T-helper 1 cell treated with Interleukin-12 subunit alpha and Interleukin-12 subunit beta and Interleukin-4 antibody, amounts not matched to agents 30 ng/mL and 1 ng/mL, for 36 hours (primary cell): Measurements from ENCODE around the gene PCSK9. TPM values are rescaled to one million over a fixed set of nuclear protein-coding genes. Genes with fewer than 3 reads are reported as not detected.
"Not testable (repeated sequence)": the region's sequence is repeated elsewhere in the genome, so short reads cannot be mapped to it uniquely, and the experiment has no call there.

Experiments
- intact Hi-C: fragments of 100-400 bp; cut with micrococcal nuclease; formaldehyde crosslinking; loops from one replicate; pipeline ENCODE4 v1.15.1; 2024
- total RNA-seq: library from RNA; stranded (reverse); gene quantifications from 2 replicates; pipeline ENCODE4 v1.2.3, GENCODE V29; 2022

The PCSK9 gene
- total RNA-seq, 1 donor from 2014 or later: not detected

DNA sequence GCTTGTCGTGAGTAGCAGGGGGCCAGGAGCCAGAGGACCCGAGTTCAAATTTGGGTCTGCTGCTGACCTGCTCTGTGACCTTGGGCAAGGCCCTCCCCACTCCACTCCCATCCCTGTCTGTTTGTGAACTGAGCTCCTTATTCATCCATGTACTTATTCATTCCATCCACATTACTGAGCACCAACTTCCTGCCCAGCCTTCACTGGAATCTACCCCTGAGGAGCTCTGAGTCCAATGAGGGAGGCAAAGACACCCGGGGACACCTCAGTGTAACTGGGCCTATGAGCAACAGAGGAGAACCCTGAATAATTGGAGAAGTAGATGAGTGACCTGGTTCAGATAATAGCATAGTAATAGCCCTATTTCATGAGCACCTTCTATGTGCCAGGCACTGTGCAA is 31.7 kb upstream of the PCSK9 start:
- intact Hi-C loops: no loop called here

DNA sequence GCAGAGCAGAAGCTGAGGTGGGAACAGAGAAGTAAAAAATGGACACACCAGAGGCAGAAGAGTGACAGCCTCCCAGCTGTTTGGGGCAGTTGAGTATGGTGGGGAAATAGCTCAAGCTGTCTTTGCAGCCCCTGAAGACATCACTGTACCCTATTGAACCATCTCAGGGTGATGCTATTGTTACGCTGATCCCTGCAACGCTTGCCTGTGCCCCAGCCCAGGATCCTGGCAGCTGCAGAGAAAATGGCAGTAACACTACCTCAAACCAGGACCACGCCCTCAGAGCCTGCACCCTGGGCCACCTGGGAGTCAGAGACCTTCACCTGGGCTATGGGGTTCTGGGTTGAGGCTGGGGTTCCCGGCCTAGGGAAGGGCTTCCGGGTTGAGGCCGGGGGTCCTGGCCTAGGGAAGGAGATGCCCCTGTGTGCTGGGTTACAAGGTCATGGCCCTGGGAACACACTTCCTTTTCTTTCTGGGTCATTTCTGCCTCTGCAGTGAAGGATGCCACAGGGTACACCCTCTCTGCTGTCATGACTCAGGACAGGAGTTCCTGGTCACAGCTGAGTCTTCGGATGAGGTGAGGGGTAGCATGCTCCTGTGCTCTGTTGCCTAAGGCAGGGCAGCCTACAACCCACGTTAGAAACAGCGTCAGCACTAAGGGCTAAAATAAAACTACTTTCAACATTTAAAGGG is 29.0 kb upstream of the PCSK9 start:
- intact Hi-C loops: no loop called here

DNA sequence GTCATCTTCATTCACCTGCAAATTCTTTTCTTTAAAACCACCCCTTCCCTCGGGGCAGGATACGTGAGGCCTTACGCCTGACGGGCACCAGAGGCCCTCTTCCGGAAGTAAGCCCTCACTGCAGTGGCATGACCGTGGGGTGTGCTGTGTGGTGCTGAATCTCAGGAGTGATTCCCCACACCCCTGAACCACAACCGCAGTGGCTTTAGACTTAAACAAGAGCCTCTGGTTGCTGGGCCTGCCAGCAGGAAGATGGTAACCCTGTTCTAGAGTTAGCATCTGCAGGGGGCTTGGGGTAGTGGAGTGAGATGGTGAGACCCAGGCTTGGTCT is 28.5 kb upstream of the PCSK9 start:
- intact Hi-C loops: no loop called here

DNA sequence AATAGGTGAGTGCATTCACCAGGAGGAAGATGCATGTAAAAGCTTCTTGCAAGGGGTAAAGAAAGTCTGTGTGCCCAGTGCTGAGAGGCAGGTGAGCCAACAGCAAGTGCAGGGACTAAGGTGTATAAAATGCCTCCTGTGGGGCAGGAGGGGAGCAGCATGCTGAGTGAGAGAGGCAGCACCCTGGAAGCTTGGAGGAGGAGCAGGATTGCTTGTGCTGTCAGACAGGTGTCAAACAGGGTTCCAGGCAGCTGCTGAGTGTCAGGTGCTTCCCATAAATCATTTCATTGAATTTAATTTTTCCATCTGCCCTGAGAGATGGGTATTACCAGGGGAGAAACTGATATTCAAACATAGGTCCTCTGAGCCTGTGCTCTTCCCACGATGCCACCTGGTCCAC is 26.7 kb upstream of the PCSK9 start:
- intact Hi-C loops: no loop called here

DNA sequence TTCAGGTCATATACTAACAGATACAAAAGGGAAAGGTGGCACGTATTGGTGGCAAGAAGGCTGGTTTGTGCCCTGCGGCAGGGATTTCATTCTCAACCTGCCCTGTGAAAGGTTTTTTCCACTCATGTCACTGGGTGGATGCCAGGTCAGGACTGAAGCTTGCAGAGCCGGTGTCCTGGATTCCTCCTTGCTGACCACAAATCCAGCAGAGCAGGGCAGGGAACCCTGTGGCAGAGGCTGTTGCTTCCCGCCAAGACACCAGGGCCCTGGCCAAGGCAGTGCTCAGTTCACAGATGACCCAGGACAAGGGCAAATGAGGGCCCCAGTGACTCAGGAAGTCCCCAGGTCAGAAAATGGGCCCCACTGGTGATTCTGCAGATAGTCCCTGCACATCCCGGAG is 24.2 kb upstream of the PCSK9 start:
- intact Hi-C loops: no loop called here

DNA sequence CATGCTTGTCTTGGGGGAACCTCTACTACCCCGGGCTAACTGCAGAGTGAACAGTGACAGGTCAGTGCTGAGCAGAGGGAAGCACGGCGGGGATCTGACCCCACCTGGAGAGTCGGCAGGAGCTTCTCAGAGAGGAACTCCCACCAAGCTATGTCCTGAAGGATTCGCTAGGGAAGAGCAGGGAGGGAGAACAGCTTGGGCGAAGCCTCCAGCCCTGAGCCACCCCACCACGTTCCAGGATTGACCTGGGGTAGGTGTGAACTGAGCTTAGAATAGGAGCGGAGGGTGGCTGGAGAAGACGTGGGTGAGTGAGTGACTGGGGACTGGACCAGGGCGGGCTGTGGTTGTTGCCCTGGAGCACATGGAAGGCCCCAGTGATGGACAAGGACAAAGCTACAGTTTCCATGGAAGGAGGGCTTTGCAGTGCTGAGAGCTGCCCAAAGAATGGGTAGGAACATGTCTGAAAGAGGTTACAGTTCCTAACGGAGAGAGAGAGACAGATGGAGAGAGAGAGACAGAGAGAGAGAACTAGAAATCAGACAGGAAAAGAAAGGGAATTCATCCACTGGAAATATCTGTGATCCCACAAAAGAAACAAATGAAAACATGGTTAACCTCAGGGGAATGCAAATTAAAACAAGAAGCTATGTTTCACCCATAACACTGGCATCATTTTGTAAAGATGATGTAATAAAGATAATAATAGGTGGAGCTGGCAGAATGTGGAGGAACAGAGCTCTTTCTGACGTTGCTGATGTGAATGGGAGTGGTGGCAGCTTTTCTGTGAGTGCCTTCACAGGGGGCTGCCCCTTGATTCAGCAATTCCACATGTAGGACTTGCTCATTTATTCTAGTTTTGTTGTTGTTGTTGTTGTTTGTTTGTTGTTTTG is 23.4 kb upstream of the PCSK9 start:
- intact Hi-C loops: no loop called here

DNA sequence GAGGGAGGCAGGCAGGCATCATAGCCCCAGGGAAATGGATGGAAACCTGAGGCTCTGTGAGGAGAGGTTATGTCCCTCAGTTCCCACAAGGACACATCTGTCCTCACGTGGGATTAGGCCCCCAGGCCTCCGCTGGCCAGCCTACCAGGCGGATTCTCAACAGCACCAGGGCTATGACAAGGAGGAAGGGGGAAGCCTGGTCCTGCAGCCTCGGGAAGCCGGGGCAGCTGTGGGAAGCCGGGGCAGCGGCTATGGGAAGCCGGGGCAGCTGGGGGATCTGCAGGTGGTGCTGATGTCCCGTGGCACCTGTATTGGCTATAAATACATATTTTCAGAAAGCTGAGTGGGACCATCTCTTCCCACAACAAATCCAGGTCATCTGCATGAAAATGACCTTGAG is 21.0 kb upstream of the PCSK9 start:
- intact Hi-C loops: no loop called here

DNA sequence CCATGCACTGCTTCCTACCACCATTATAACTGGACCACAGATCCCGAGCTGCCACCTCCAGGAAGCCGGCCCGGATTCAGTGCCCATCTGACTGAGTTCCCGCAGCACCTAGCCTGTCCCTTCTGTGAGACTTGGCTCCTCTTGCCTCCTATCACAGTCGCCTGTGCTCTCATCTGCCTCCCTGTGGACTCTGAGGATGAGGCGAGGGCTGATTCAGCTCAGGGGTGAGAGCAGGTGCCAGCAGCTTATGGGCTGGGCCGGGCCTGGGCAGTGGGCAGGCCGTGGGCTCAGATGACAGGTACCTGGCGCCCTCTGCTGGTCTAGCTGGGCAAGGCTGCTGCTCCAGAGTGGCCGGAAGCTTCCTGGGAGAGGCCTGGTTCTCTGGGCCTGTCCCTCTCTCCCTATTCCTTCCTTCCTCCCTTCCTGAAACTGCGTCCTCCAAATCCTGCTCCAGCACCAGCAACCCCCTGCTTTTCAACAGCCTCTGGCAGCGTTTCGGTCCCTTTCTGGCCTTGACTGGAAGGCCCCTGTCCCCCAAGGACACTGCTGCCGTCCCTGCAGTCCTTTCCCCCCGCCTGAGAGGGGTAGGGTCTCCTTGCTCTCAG is 17.3 kb upstream of the PCSK9 start:
- intact Hi-C loops: loop anchor here (1.0 to 5.0 kb wide), 3 partner anchors 72 to 1825 kb away; partner anchors contain the start of gene CPT2

DNA sequence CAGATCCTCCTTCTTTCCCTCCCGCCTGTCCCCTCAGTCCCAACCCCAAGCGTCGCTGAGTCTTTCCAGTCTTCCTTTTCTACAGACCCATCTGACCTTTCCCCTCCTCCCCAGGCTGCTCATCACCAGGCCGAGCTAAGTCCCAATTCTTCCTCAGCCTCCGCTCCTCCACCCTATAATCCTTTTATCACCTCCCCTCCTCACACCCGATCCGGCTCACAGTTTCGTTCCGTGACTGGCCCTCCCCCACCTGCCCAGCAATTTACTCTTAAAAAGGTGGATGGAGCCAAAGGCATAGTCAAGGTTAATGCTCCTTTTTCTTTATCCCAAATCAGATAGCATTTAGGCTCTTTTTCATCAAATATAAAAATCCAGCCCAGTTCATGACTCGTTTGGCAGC is 15.2 kb upstream of the PCSK9 start:
- intact Hi-C loops: loop anchor here (5.0 kb wide), 1 partner anchor 1827 kb away; the partner anchor contains the start of gene CPT2

DNA sequence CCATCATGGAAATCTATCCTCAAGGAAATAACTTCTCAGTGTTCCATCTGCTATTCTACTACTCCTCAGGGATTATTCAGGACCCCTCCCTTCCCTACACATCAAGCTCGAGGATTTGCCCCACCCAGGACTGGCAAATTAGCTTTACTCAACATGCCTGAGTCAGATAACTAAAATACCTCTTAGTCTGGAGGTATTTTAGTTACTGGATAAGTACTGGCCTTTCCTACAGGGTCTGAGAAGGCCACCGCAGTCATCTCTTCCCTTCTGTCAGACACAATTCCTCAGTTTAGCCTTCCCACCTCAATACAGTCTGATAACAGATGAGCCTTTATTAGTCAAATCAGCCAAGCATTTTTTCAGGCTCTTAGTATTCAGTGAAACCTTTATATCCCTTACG is 12.7 kb upstream of the PCSK9 start:
- intact Hi-C loops: not testable (repeated sequence)

DNA sequence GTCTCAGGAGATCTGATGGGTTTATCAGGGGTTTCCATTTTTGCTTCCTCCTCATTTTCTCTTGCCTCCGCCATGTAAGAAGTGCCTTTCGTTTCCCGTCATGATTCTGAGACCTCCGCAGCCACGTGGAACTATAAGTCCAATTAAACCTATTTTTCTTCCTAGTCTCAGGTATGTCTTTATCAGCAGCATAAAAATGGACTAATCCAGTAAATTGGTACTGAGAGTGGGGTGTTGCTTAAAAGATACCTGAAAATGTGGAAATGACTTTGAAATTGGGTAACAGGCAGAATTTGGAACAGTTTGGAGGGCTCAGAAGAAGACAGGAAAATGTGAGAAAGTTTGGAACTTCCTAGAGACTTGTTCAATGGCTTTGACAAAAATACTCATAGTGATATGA is 8.2 kb upstream of the PCSK9 start:
- intact Hi-C loops: not testable (repeated sequence)

DNA sequence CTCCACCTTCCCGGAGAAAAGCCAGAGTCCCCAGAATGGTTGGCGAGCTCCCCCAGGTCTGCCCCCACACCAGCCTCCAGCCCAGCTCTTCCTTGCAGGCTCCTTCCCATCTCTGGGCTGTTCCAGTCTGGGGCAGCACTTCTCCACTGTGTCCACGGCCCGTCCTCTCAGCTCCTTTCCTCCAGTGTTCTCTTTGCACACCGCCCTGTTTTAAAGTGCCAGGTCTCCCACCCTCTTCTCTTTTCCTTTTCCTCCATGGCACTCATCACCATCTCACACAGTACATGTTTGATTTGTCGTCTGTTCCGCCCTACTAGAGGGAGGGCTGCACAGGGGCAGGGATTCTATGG is 6.1 kb upstream of the PCSK9 start:
- intact Hi-C loops: no loop called here

DNA sequence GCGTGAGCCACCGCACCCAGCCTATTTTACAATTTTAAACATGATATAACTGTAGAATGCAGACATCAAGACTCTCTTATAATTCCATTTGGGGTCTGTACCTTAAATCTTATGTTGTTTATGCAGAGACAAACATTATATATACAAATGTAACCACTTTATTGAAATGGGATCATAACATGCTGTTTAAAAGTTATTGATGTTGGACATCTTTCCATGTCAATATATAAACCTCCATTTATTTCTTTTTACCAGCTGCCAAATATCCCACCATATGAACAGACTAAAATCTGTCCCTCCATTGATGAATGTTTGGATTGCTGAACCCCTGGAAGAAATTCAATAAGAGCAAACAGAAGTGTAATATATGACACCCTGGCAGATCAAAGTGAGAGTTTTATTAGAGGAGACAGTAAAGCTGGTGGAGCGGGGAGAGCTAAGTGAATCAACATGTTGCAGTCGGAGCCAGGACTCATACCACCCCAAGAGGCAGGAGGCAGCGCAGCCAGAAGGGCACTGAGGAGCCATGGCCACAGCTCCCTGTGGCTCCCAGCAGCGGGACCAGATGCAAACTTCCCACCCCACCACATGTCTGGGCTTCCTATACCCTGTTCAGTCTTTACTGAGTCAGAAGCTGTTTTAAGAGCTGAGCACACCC is 4.7 kb upstream of the PCSK9 start:
- intact Hi-C loops: no loop called here

DNA sequence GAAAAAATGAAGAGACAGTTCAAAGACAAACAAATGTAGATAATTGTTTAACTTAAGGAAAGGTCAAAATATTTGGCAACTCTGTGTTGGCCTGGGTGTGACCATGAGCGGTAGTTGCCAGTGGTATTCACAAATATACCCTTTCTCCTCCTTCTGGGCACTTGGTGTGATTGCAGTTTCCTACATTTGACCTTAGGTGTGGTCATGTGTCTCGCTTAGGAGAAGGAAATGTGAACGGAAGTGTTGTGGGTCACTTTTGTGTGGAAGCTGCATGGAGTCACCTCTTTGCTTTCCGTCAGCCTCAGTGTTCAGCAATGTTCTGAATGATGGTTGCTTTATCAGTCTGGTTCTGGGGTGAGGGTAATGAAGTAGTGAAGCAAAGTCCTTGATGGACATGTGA is 3.4 kb upstream of the PCSK9 start:
- intact Hi-C loops: no loop called here

DNA sequence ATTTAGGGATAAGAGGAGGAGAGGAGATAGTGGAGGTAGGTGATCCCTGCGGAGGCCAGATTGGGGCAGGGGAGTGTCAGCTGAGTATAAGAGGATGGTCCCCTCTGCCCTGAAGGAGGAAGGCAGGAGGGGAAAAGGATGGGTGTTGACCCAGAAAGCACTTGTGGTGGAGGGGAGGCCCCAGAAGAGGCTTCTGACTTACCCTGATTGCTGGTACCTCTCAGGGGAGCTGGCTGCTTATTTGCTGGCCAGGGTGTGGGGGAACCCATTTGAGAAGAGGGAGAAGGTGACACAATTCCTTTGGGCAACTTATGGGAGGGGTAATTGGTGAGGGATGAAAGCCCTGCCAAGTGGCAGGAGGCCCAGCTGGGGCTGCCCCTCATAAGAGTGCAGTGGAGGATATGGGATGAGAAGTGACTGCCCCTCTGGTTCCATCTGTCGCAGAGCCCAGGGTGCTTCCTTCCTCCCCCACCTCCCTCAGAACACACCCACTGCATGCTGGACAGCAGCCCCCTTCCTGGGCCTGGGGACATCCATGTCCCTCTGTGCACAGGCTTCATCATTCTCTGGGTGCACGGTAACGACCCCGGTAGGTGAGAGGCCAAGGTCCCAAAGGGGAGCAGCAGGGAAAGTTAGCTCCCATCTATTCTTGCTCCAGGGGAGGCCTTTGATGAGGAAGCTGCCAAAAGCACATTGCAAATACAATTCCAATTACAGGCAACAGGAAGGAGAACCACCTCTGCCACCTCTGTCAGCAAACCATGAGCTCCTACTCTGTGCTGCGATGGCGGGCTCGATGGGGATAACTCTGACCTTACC is 1.4 kb upstream of the PCSK9 start:
- intact Hi-C loops: no loop called here

DNA sequence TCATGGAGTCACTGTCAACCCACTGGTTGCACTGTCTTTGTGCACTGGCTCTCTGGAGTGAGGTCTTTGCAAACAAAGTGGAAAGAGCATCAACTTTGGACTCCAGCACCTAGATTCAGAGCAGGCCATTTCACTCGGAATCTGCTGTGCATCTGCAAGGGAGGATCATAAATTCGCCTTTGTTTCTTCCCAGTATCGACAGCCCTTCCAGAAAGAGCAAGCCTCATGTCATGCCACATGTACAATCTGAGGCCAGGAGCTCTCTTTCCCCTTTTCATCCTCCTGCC is 853 bp upstream of the PCSK9 start:
- intact Hi-C loops: no loop called here

DNA sequence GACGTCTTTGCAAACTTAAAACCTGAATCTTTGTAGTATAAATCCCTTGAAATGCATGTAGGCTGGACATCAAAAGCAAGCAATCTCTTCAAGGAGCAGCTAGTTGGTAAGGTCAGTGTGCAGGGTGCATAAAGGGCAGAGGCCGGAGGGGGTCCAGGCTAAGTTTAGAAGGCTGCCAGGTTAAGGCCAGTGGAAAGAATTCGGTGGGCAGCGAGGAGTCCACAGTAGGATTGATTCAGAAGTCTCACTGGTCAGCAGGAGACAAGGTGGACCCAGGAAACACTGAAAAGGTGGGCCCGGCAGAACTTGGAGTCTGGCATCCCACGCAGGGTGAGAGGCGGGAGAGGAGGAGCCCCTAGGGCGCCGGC is 390 bp upstream of the PCSK9 start:
- intact Hi-C loops: no loop called here

DNA sequence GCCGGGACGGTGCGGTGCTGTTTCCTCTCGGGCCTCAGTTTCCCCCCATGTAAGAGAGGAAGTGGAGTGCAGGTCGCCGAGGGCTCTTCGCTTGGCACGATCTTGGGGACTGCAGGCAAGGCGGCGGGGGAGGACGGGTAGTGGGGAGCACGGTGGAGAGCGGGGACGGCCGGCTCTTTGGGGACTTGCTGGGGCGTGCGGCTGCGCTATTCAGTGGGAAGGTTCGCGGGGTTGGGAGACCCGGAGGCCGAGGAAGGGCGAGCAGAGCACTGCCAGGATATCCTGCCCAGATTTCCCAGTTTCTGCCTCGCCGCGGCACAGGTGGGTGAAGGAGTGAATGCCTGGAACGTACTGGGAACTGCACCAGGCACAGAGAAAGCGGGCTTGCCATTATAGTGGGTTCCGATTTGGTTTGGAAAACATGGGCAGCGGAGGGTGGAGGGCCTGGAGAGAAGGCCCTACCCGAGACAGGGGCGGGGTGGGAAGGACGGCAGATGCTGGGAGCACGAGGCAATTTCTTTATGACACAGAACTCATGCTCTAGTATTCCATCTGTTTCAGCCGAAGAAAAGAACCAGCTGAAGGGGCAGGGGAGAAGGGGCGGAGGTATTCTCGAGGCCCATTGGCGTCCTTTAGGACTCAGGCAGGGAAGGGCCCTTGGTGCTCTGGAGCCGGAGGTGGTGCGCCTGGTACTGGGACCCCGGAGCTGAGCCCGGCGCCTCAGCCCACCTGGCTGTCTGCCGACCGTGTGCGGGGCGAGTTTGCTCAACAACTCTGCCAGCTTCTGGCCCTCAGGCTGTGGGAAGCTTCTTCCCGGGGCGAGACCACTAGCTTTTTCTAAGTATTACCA is 960 bp downstream of the PCSK9 start:
- intact Hi-C loops: no loop called here

DNA sequence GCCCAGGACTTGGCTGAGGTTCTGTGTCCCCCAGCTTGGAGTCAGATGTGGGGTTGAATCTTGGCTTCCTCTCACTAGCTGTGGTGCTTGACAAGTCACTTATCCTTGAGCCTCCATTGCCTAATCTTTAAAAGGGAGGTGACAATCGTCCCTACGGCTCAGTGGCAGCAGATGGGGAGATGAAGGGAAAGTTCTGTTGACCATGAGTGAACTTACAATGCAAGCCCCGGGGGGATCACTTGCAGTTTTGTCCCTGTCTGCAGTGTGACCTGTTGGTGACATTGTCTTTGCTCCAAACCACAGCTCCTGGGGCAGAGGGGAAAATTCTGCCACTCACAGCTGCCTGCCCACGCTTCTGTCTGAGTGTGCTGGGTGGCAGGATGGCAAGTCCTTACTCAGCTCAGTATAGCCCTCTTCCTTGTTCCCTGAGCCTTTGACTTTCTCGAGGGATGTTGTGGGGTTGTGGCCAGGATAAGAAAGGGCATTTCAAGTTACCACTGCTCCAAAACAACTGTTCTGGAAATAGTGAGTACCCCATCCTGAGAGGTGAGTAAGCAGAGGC is 1.7 kb downstream of the PCSK9 start:
- intact Hi-C loops: no loop called here

DNA sequence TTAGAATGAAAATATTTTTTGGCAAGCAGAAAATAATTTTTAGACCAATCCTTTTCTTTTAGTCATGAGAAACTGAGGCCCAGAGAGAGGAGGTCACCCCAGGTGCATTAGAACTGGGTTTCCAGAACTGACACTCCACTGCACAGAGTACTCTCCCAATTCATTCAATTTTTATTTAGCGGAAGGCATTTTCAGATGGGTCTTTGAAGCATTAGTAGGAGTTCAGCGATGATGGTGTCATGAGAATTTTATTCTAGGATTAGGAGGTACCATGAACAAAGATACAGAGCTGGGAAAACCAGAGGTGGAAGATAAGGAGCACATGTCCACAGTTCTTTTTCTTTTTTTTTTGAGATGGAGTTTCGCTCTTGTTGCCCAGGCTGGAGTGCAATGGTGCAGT is 2.3 kb downstream of the PCSK9 start:
- intact Hi-C loops: no loop called here
